SKM-1 (cell line): ENCODE data around the gene ASRGL1.

Experiments
- DNase-seq: peaks from one replicate; lab custom pipeline; 2025; ENCODE audit not compliant: unreplicated experiment; lab: John Stamatoyannopoulos, UW

ASRGL1 gene

GRCh38 chr11:62439785-62440602 is 102.7 kb downstream of the ASRGL1 start:
- DNase-seq = no peak
